Left ventricle myocardium inferior (tissue), 1 donor: ENCODE results near the gene DNM1. TPM values are rescaled to one million over a fixed set of nuclear protein-coding genes. Genes with fewer than 3 reads are reported as not detected.

ENCODE experiments used
- DNase-seq: peaks from one replicate; pipeline ENCODE4 v3.0.0-alpha.2; 2020
- H3K27ac ChIP-seq: fragments of 200-600 bp; replicated peaks from 2 replicates; pipeline ENCODE4 v1.8.0; 2021
- H3K27me3 ChIP-seq: fragments of 200-600 bp; 2 replicates; pipeline ENCODE4 v1.8.0; 2021; ENCODE audit warnings: low read depth
- H3K36me3 ChIP-seq: fragments of 200-600 bp; 2 replicates; pipeline ENCODE4 v1.8.0; 2021
- H3K4me1 ChIP-seq: fragments of 200-600 bp; 2 replicates; pipeline ENCODE4 v1.8.0; 2021
- H3K4me3 ChIP-seq: fragments of 200-600 bp; 2 replicates; pipeline ENCODE4 v1.8.0; 2021; ENCODE audit warnings: mild to moderate bottlenecking, moderate library complexity
- H3K9me3 ChIP-seq: fragments of 200-600 bp; replicated peaks from 2 replicates; pipeline ENCODE4 v1.8.0; 2021
- intact Hi-C: fragments of 100-400 bp; cut with micrococcal nuclease; formaldehyde crosslinking; loops from one replicate; pipeline ENCODE4 v1.11.0; 2022
- total RNA-seq: library from RNA; stranded (reverse); fragmentation: NEBNext Ultra II Directional; extraction: Animal tissue kit (Norgen Biotek cat#: 25700); gene quantifications from one replicate; pipeline ENCODE4 v1.2.1, GENCODE V29; 2021
- TF ChIP-seq, protein P1 (sequence below): fragments of 200-600 bp; IDR thresholded peaks from 2 replicates; pipeline ENCODE4 v1.8.0; 2021; ENCODE audit warnings: antibody characterized with exemption, mild to moderate bottlenecking, borderline replicate concordance
- donor health status: DM: no; HTN: yes; CAD: no; lungs with severe emphysema.

Gene DNM1
- total RNA-seq, 1 donor from 2014 or later, result 4.9 TPM

DNA sequence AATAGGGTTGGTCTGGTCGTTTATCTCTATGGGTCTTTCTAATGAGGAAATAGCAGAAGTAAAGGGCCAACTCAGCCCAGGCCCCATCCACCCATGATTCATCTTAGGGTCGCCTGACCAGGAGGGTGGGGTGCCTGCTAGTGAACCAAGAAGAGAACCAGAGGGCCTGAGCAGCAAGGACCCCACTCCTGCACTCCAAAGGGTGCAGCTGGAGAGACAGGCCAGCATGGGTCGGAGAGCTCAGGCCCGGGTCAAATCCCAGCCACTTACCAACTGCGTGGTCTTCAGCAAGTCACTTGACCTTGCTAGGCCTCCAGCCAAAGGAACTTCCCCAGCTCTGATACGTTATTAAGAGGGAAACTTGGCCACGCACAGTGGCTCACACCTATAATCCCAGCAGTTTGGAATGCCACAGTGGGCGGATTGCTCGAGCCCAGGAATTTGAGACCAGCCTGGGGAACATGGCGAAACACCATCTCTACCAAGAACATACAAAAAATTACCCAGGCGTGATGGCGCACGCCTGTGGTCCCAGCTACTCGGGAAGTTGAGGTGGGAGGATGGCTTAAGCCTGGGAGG lies 38.8 kb upstream of the DNM1 start:
- Histone ChIP-seq H3K27ac (no peak overlapping the region), H3K9me3 (no peaks in the 10 kb centered on the region), H3K36me3 (peaks cover 68% of the 10 kb centered on the region), H3K4me3 (no peak overlapping the region), H3K27me3 (no peaks in the 10 kb centered on the region), H3K4me1 (peaks cover 26% of the 10 kb centered on the region)
- DNase-seq, result no peak
- intact Hi-C loops, result no loop called here
- TF ChIP-seq, protein P1, sequence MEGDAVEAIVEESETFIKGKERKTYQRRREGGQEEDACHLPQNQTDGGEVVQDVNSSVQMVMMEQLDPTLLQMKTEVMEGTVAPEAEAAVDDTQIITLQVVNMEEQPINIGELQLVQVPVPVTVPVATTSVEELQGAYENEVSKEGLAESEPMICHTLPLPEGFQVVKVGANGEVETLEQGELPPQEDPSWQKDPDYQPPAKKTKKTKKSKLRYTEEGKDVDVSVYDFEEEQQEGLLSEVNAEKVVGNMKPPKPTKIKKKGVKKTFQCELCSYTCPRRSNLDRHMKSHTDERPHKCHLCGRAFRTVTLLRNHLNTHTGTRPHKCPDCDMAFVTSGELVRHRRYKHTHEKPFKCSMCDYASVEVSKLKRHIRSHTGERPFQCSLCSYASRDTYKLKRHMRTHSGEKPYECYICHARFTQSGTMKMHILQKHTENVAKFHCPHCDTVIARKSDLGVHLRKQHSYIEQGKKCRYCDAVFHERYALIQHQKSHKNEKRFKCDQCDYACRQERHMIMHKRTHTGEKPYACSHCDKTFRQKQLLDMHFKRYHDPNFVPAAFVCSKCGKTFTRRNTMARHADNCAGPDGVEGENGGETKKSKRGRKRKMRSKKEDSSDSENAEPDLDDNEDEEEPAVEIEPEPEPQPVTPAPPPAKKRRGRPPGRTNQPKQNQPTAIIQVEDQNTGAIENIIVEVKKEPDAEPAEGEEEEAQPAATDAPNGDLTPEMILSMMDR, result no peak

DNA sequence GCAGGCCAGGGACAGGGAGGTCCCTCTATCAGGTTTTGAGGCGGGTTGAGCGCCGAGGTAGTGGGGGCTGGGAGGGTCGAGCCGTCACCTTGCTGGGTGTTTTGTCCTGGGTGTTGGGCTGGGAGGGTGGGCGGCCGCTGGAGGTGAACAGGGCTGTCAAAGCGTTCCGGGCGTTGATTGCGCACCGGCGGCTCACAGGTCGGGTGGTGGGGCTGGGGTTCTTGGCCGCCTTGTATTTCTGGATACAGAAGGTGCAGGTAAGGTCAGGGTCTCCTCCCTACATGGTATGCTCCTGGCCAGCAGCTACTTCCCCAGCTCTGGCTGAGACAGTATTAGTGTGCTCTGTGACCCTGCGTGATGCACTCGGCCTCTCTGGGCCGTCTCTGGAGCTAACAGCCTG lies 37.0 kb upstream of the DNM1 start:
- H3K36me3 ChIP-seq, result peaks cover 85% of the 10 kb centered on the region
- no peak overlapping the region for H3K27ac ChIP-seq
- no peak overlapping the region for H3K4me3 ChIP-seq
- no peaks in the 10 kb centered on the region for H3K9me3 ChIP-seq
- TF ChIP-seq, protein P1, result no peak
- no peaks in the 10 kb centered on the region for H3K27me3 ChIP-seq
- peaks cover 11% of the 10 kb centered on the region for H3K4me1 ChIP-seq
- no peak for DNase-seq
- intact Hi-C loops, result no loop called here

DNA sequence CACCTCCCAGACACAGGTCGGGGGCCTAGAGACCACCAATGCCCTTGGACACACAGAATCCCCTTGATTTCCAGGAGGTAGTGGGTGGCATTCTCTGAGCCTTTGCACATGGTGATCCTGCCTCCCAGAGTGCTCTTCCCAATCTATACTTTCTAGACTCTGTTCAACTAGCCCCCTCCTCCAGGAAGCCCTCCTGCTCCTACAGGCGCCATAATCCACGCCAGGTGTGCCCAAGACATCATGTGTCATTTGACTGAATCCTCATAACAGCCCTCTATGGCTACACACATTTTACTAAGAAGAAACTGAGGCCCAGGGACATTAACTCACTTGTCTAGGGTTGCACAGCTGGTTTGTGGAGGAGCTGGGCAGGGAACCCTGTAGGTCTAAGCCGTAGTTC lies 36.0 kb upstream of the DNM1 start:
- DNase-seq, result no peak

DNA sequence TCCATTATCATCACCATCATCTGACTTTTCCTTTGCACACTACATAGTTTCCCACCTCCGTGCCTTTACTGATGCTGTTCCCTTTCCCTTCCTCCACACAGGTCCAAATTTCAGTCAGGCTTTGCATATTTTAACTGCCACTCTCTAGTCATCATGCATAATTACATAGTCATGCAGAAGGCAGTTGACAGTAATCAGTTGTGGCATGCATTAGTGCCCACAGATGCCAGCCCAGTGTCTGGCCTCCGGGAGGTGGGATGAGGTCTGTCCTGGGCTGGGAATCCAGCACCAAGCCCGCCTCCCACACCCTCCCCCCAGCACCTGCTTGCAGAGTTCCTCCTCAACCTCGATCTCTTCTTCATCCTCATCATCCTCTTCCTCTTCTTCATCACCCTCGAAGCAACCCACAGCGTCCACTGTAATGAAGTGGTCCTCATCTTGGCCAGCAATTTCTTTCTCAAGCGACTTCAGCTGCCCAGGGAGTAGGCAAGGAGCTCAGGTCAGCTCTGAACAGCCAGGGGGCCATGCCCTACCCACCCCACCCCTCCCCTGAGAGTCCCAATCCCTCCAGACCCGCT lies 34.4 kb upstream of the DNM1 start:
- DNase-seq, result no peak
- no peaks in the 10 kb centered on the region for H3K4me1 ChIP-seq
- no peaks in the 10 kb centered on the region for H3K9me3 ChIP-seq
- intact Hi-C loops, result no loop called here
- H3K27me3 ChIP-seq, result no peaks in the 10 kb centered on the region
- peaks cover 77% of the 10 kb centered on the region for H3K36me3 ChIP-seq
- no peak overlapping the region for H3K4me3 ChIP-seq
- no peak overlapping the region for H3K27ac ChIP-seq
- TF ChIP-seq, protein P1, result no peak

More for the DNA sequence above, 36.0 kb upstream of the DNM1 start:
- Histone ChIP-seq H3K27me3 (no peaks in the 10 kb centered on the region), H3K27ac (no peak overlapping the region), H3K4me1 (peaks cover under 1% of the 10 kb centered on the region), H3K36me3 (peaks cover 85% of the 10 kb centered on the region), H3K9me3 (no peaks in the 10 kb centered on the region), H3K4me3 (no peak overlapping the region)
- intact Hi-C loops, result no loop called here
- TF ChIP-seq, protein P1, result no peak

DNA sequence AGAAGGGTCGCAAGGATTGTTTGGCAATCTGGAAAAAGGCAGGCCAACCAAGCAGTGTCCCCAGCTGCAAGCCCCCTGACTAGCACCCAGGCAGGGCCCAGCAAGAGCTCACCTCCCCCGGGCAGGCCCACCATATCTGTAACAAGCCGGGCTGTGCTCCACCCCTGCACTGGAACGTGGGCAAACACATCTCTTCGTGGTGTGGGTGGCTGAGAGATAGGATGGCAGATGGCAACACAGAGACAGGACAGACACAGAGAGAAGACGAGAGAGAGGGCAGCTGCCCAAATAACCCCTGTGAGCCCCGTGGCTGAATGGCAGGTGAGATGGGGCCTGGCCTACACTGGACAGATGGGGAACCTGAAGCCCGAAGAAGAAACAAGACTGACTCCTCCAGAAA lies 33.7 kb upstream of the DNM1 start:
- Histone ChIP-seq H3K4me1 (no peaks in the 10 kb centered on the region), H3K9me3 (no peaks in the 10 kb centered on the region), H3K36me3 (peaks cover 77% of the 10 kb centered on the region), H3K4me3 (no peak overlapping the region), H3K27me3 (no peaks in the 10 kb centered on the region), H3K27ac (no peak overlapping the region)
- no peak for DNase-seq
- intact Hi-C loops, result no loop called here
- TF ChIP-seq, protein P1, result no peak
